Measurements from ENCODE around the gene LRBA.

The LRBA gene

GRCh38 chr4:150231107-150231770, 783.8 kb downstream of the LRBA start:
- peak; percentile 64 for DNase-seq (ENCODE audit: low read depth)
- no peak overlapping the region for H3K4me3 ChIP-seq (ENCODE audit: low read length)
- TF ChIP-seq, protein P1, sequence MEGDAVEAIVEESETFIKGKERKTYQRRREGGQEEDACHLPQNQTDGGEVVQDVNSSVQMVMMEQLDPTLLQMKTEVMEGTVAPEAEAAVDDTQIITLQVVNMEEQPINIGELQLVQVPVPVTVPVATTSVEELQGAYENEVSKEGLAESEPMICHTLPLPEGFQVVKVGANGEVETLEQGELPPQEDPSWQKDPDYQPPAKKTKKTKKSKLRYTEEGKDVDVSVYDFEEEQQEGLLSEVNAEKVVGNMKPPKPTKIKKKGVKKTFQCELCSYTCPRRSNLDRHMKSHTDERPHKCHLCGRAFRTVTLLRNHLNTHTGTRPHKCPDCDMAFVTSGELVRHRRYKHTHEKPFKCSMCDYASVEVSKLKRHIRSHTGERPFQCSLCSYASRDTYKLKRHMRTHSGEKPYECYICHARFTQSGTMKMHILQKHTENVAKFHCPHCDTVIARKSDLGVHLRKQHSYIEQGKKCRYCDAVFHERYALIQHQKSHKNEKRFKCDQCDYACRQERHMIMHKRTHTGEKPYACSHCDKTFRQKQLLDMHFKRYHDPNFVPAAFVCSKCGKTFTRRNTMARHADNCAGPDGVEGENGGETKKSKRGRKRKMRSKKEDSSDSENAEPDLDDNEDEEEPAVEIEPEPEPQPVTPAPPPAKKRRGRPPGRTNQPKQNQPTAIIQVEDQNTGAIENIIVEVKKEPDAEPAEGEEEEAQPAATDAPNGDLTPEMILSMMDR (conservative IDR thresholded peaks at IDR 0.05; ENCODE audit: low read depth, low read length), result no peak

DNA sequence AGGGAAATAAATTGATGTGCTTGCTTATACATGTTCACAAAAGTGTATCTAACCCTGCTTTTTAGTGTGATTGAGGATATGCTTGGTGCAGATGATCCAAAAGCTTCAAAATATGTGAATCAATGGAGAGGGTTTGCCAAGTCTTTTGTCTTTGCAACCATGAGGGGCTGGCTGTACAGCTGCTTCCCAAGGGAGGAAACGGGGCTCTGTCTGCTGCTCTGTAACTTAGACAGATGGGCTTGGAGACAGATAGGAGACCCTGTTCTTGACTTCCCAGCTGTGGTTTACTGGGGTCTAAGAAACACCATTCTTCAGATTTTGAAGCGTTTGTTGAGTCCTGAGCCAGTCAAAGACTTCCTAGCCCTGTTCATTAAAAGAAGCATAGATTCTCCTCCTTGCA, 784.5 kb downstream of the LRBA start:
- no peak for DNase-seq (ENCODE audit: low read depth)
- TF ChIP-seq, protein P1 (conservative IDR thresholded peaks at IDR 0.05; ENCODE audit: low read depth, low read length), result no peak
- no peak overlapping the region for H3K4me3 ChIP-seq (ENCODE audit: low read length)

DNA sequence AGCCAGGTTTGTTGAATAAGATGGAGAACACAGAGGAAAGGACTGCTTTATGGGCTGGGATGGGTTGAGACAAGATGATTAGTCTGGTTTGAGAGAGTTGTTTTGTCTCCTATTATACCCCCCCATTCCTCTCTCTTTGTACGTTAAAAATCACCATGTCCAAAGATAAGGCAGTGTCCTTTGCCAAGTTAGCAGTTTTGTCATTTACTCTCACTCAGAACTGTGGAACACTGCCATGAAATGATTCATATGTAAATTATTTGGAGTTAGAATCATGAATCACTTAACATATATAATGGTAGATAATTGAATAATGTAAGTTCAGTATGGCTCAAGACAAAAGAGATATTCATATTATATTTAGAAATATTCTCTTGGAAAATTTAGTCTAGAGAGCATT, 785.6 kb downstream of the LRBA start:
- TF ChIP-seq, protein P1 (conservative IDR thresholded peaks at IDR 0.05; ENCODE audit: low read depth, low read length), result no peak
- H3K4me3 ChIP-seq (ENCODE audit: low read length), result no peak overlapping the region
- peak; percentile 41 for DNase-seq (ENCODE audit: low read depth)

- no peak overlapping the region for H3K4me3 ChIP-seq (ENCODE audit: low read length)
- TF ChIP-seq, protein P1 (conservative IDR thresholded peaks at IDR 0.05; ENCODE audit: low read depth, low read length), result no peak
- DNase-seq (ENCODE audit: low read depth), result no peak
These were observed 790.0 kb downstream of the LRBA start for GRCh38 chr4:150224896-150225591.

- TF ChIP-seq, protein P1 (conservative IDR thresholded peaks at IDR 0.05; ENCODE audit: low read depth, low read length), result no peak
- no peak overlapping the region for H3K4me3 ChIP-seq (ENCODE audit: low read length)
- DNase-seq (ENCODE audit: low read depth), result no peak
These were observed 795.2 kb downstream of the LRBA start for GRCh38 chr4:150219841-150220240.

DNA sequence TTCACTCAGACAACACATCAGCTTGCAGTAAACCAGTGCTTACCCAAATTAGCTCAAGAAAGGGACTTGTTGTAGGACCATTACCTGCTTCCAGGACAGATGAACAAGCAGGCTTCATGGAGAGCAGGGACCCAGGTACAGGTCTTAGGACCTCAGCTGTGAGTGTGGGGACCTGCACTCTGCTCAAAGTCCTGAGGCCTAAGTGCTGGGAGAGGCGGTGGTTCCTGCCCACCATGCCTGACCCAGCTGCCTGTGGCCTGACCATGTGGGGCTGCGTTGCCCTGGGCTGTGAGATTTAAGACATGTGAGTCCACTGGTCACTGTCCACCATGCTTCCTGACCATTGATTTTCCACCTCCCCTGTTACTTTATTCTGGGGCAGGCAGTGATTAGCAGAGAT, 796.6 kb downstream of the LRBA start:
- TF ChIP-seq, protein P1 (conservative IDR thresholded peaks at IDR 0.05; ENCODE audit: low read depth, low read length), result no peak
- no peak for DNase-seq (ENCODE audit: low read depth)
- H3K4me3 ChIP-seq (ENCODE audit: low read length), result no peak overlapping the region

GRCh38 chr4:150217808-150218207, 797.3 kb downstream of the LRBA start:
- TF ChIP-seq, protein P1 (conservative IDR thresholded peaks at IDR 0.05; ENCODE audit: low read depth, low read length), result no peak
- no peak for DNase-seq (ENCODE audit: low read depth)

More at GRCh38 chr4:150217808-150218207, 797.3 kb downstream of the LRBA start:
- no peak overlapping the region for H3K4me3 ChIP-seq (ENCODE audit: low read length)
